GM12892 (cell line): ENCODE results near the gene GLI2.

Experiments
- DNase-seq: peaks from one replicate; pipeline ENCODE4 v3.0.0; 2011; ENCODE audit not compliant: insufficient read length
- FAIRE-seq: peaks from 2 replicates; lab custom pipeline; 2011; peaks lifted over from hg19 to GRCh38; lab: Jason Lieb, UNC
- POLR2A ChIP-seq: IDR thresholded peaks from 2 replicates; pipeline ENCODE4 v1.6.1; 2011; ENCODE audit warnings: low read depth, low read length, control low read depth
- POLR2AphosphoS5 ChIP-seq: IDR thresholded peaks from 2 replicates; pipeline ENCODE4 v1.6.1; 2011; ENCODE audit warnings: low read depth, low read length, control low read depth
- TAF1 ChIP-seq: IDR thresholded peaks from 2 replicates; pipeline ENCODE4 v1.6.1; 2011; ENCODE audit warnings: low read depth, mild to moderate bottlenecking, control low read depth, low read length, borderline replicate concordance

GLI2 gene

GRCh38 chr2:120701499-120701898 lies 34.2 kb upstream of the GLI2 start:
- TF ChIP-seq TAF1 (no peak), POLR2A (no peak), POLR2AphosphoS5 (no peak)
- FAIRE-seq (no peak), DNase-seq (no peak)

GRCh38 chr2:120702061-120702460 lies 33.6 kb upstream of the GLI2 start:
- FAIRE-seq (no peak), DNase-seq (no peak)
- TF ChIP-seq POLR2AphosphoS5 = no peak
- TF ChIP-seq TAF1 = no peak
- TF ChIP-seq POLR2A = no peak

- FAIRE-seq = no peak
- no peak for TF ChIP-seq POLR2AphosphoS5
- no peak for TF ChIP-seq TAF1
- DNase-seq = no peak
Measured at GRCh38 chr2:120702801-120703200, 32.9 kb upstream of the GLI2 start.

GRCh38 chr2:120703330-120703994 lies 32.2 kb upstream of the GLI2 start:
- FAIRE-seq (no peak), DNase-seq (no peak)
- TF ChIP-seq POLR2A (no peak), TAF1 (no peak), POLR2AphosphoS5 (no peak)

GRCh38 chr2:120704696-120705095 lies 31.0 kb upstream of the GLI2 start:
- FAIRE-seq = no peak
- no peak for TF ChIP-seq POLR2A
- TF ChIP-seq POLR2AphosphoS5 = no peak
- no peak for TF ChIP-seq TAF1
- DNase-seq = no peak

GRCh38 chr2:120707816-120708215 lies 27.9 kb upstream of the GLI2 start:
- TF ChIP-seq POLR2A (no peak), POLR2AphosphoS5 (no peak), TAF1 (no peak)
- DNase-seq = no peak
- FAIRE-seq = no peak

GRCh38 chr2:120708944-120709607 lies 26.6 kb upstream of the GLI2 start:
- FAIRE-seq (no peak), DNase-seq (no peak)
- TF ChIP-seq TAF1 (no peak), POLR2AphosphoS5 (no peak), POLR2A (no peak)

- TF ChIP-seq POLR2A = no peak
- no peak for TF ChIP-seq POLR2AphosphoS5
- TF ChIP-seq TAF1 = no peak
- FAIRE-seq (no peak), DNase-seq (no peak)
Measured at GRCh38 chr2:120709608-120710041, 26.0 kb upstream of the GLI2 start.

- no peak for TF ChIP-seq POLR2A
- no peak for TF ChIP-seq POLR2AphosphoS5
- TF ChIP-seq TAF1 = no peak
- DNase-seq = no peak
- FAIRE-seq = no peak
Measured at GRCh38 chr2:120710256-120710655, 25.4 kb upstream of the GLI2 start.

GRCh38 chr2:120711694-120712093 lies 24.0 kb upstream of the GLI2 start:
- DNase-seq (no peak), FAIRE-seq (no peak)
- TF ChIP-seq POLR2AphosphoS5 = no peak

GRCh38 chr2:120712180-120712681 lies 23.4 kb upstream of the GLI2 start:
- FAIRE-seq (no peak), DNase-seq (no peak)
- TF ChIP-seq TAF1 = no peak
- TF ChIP-seq POLR2A = no peak
- no peak for TF ChIP-seq POLR2AphosphoS5

- FAIRE-seq (no peak), DNase-seq (no peak)
- TF ChIP-seq POLR2A = no peak
- no peak for TF ChIP-seq TAF1
- TF ChIP-seq POLR2AphosphoS5 = no peak
Measured at GRCh38 chr2:120715353-120715752, 20.3 kb upstream of the GLI2 start.
